ENCODE data around the gene HNRNPDL.
"Not testable (repeated sequence)": the region's sequence is repeated elsewhere in the genome, so short reads cannot be mapped to it uniquely, and the experiment has no call there.

HNRNPDL gene

GRCh38 chr4:82430193-82430963 is at the start of gene HNRNPDL, which contains the start of gene ENOPH1:
Gene HNRNPDL, minus strand, starts transcription at chr4:82430462. Its CDS starts 772 bp downstream, at chr4:82429690.
Gene ENOPH1, plus strand, starts transcription at chr4:82430590. Its CDS starts 240 bp downstream, at chr4:82430830.
- no peaks in the 10 kb centered on the region for H3K9me3 ChIP-seq (ENCODE audit: control insufficient read depth, low read depth, low read length)
- peak within 1 kb of the TSS; percentile 100 for H3K9ac ChIP-seq (ENCODE audit: low read length)
- H3K27me3 ChIP-seq (ENCODE audit: control insufficient read depth, insufficient read depth, low read length): no peaks in the 10 kb centered on the region
- peak within 1 kb of the TSS; percentile 93 for H3K4me3 ChIP-seq (ENCODE audit: low read length)
- H3K4me1 ChIP-seq (ENCODE audit: control insufficient read depth, low read depth, low read length): peaks cover 12% of the 10 kb centered on the region
- peak within 1 kb of the TSS; percentile 87 for H3K27ac ChIP-seq (ENCODE audit: low read length)
- peaks cover 36% of the 10 kb centered on the region for H3K36me3 ChIP-seq (ENCODE audit: control insufficient read depth, low read depth, low read length)

GRCh38 chr4:82479562-82479961 is 49.3 kb upstream of the HNRNPDL start:
- no peaks in the 10 kb centered on the region for H3K36me3 ChIP-seq (ENCODE audit: control insufficient read depth, low read depth, low read length)
- peaks cover 5% of the 10 kb centered on the region for H3K4me1 ChIP-seq (ENCODE audit: control insufficient read depth, low read depth, low read length)
- no peak overlapping the region for H3K27ac ChIP-seq (ENCODE audit: low read length)
- no peak overlapping the region for H3K9ac ChIP-seq (ENCODE audit: low read length)
- no peaks in the 10 kb centered on the region for H3K9me3 ChIP-seq (ENCODE audit: control insufficient read depth, low read depth, low read length)
- H3K27me3 ChIP-seq (ENCODE audit: control insufficient read depth, insufficient read depth, low read length): no peaks in the 10 kb centered on the region
- no peak overlapping the region for H3K4me3 ChIP-seq (ENCODE audit: low read length)

GRCh38 chr4:82477469-82477868 is 47.2 kb upstream of the HNRNPDL start:
- not testable (repeated sequence) for H3K4me3 ChIP-seq (ENCODE audit: low read length); H3K27me3 ChIP-seq (ENCODE audit: control insufficient read depth, insufficient read depth, low read length); H3K9ac ChIP-seq (ENCODE audit: low read length); H3K4me1 ChIP-seq (ENCODE audit: control insufficient read depth, low read depth, low read length); H3K36me3 ChIP-seq (ENCODE audit: control insufficient read depth, low read depth, low read length); H3K27ac ChIP-seq (ENCODE audit: low read length); H3K9me3 ChIP-seq (ENCODE audit: control insufficient read depth, low read depth, low read length)

GRCh38 chr4:82475931-82476330 is 45.7 kb upstream of the HNRNPDL start:
- H3K27ac ChIP-seq (ENCODE audit: low read length); H3K27me3 ChIP-seq (ENCODE audit: control insufficient read depth, insufficient read depth, low read length); H3K9ac ChIP-seq (ENCODE audit: low read length); H3K9me3 ChIP-seq (ENCODE audit: control insufficient read depth, low read depth, low read length); H3K4me3 ChIP-seq (ENCODE audit: low read length); H3K36me3 ChIP-seq (ENCODE audit: control insufficient read depth, low read depth, low read length); H3K4me1 ChIP-seq (ENCODE audit: control insufficient read depth, low read depth, low read length): not testable (repeated sequence)

- Histone ChIP-seq H3K9ac (ENCODE audit: low read length) (no peak overlapping the region), H3K27me3 (ENCODE audit: control insufficient read depth, insufficient read depth, low read length) (no peaks in the 10 kb centered on the region), H3K27ac (ENCODE audit: low read length) (no peak overlapping the region), H3K36me3 (ENCODE audit: control insufficient read depth, low read depth, low read length) (no peaks in the 10 kb centered on the region), H3K9me3 (ENCODE audit: control insufficient read depth, low read depth, low read length) (no peaks in the 10 kb centered on the region), H3K4me1 (ENCODE audit: control insufficient read depth, low read depth, low read length) (peaks cover 5% of the 10 kb centered on the region), H3K4me3 (ENCODE audit: low read length) (no peak overlapping the region)
These were observed 43.4 kb upstream of the HNRNPDL start for GRCh38 chr4:82473621-82474164.

GRCh38 chr4:82473080-82473479 is 42.8 kb upstream of the HNRNPDL start:
- H3K36me3 ChIP-seq (ENCODE audit: control insufficient read depth, low read depth, low read length); H3K27me3 ChIP-seq (ENCODE audit: control insufficient read depth, insufficient read depth, low read length); H3K9me3 ChIP-seq (ENCODE audit: control insufficient read depth, low read depth, low read length); H3K9ac ChIP-seq (ENCODE audit: low read length); H3K4me3 ChIP-seq (ENCODE audit: low read length); H3K4me1 ChIP-seq (ENCODE audit: control insufficient read depth, low read depth, low read length); H3K27ac ChIP-seq (ENCODE audit: low read length): not testable (repeated sequence)

GRCh38 chr4:82469791-82470345 is 39.6 kb upstream of the HNRNPDL start:
- H3K36me3 ChIP-seq (ENCODE audit: control insufficient read depth, low read depth, low read length): no peaks in the 10 kb centered on the region
- H3K9me3 ChIP-seq (ENCODE audit: control insufficient read depth, low read depth, low read length): no peaks in the 10 kb centered on the region
- no peak overlapping the region for H3K4me3 ChIP-seq (ENCODE audit: low read length)
- no peak overlapping the region for H3K27ac ChIP-seq (ENCODE audit: low read length)
- H3K9ac ChIP-seq (ENCODE audit: low read length): no peak overlapping the region
- no peaks in the 10 kb centered on the region for H3K27me3 ChIP-seq (ENCODE audit: control insufficient read depth, insufficient read depth, low read length)
- H3K4me1 ChIP-seq (ENCODE audit: control insufficient read depth, low read depth, low read length): no peaks in the 10 kb centered on the region

GRCh38 chr4:82467471-82467870 is 37.2 kb upstream of the HNRNPDL start:
- no peaks in the 10 kb centered on the region for H3K27me3 ChIP-seq (ENCODE audit: control insufficient read depth, insufficient read depth, low read length)
- peaks cover 4% of the 10 kb centered on the region for H3K4me1 ChIP-seq (ENCODE audit: control insufficient read depth, low read depth, low read length)
- H3K36me3 ChIP-seq (ENCODE audit: control insufficient read depth, low read depth, low read length): peaks cover 9% of the 10 kb centered on the region
- no peak overlapping the region for H3K27ac ChIP-seq (ENCODE audit: low read length)
- H3K9me3 ChIP-seq (ENCODE audit: control insufficient read depth, low read depth, low read length): no peaks in the 10 kb centered on the region
- H3K9ac ChIP-seq (ENCODE audit: low read length): no peak overlapping the region
- no peak overlapping the region for H3K4me3 ChIP-seq (ENCODE audit: low read length)

GRCh38 chr4:82463221-82463620 is 33.0 kb upstream of the HNRNPDL start:
- Histone ChIP-seq H3K9ac (ENCODE audit: low read length) (no peak overlapping the region), H3K4me1 (ENCODE audit: control insufficient read depth, low read depth, low read length) (peaks cover 4% of the 10 kb centered on the region), H3K27ac (ENCODE audit: low read length) (no peak overlapping the region), H3K36me3 (ENCODE audit: control insufficient read depth, low read depth, low read length) (peaks cover 42% of the 10 kb centered on the region), H3K9me3 (ENCODE audit: control insufficient read depth, low read depth, low read length) (no peaks in the 10 kb centered on the region), H3K4me3 (ENCODE audit: low read length) (no peak overlapping the region), H3K27me3 (ENCODE audit: control insufficient read depth, insufficient read depth, low read length) (no peaks in the 10 kb centered on the region)

GRCh38 chr4:82462415-82462831 is 32.2 kb upstream of the HNRNPDL start:
- H3K9ac ChIP-seq (ENCODE audit: low read length): no peak overlapping the region
- H3K4me1 ChIP-seq (ENCODE audit: control insufficient read depth, low read depth, low read length): peaks cover 4% of the 10 kb centered on the region
- no peak overlapping the region for H3K27ac ChIP-seq (ENCODE audit: low read length)
- H3K9me3 ChIP-seq (ENCODE audit: control insufficient read depth, low read depth, low read length): no peaks in the 10 kb centered on the region
- no peak overlapping the region for H3K4me3 ChIP-seq (ENCODE audit: low read length)
- peaks cover 50% of the 10 kb centered on the region for H3K36me3 ChIP-seq (ENCODE audit: control insufficient read depth, low read depth, low read length)
- no peaks in the 10 kb centered on the region for H3K27me3 ChIP-seq (ENCODE audit: control insufficient read depth, insufficient read depth, low read length)

GRCh38 chr4:82461710-82462109 is 31.4 kb upstream of the HNRNPDL start:
- peaks cover 57% of the 10 kb centered on the region for H3K36me3 ChIP-seq (ENCODE audit: control insufficient read depth, low read depth, low read length)
- H3K4me1 ChIP-seq (ENCODE audit: control insufficient read depth, low read depth, low read length): peaks cover 4% of the 10 kb centered on the region
- H3K9ac ChIP-seq (ENCODE audit: low read length): no peak overlapping the region
- H3K4me3 ChIP-seq (ENCODE audit: low read length): no peak overlapping the region
- H3K27ac ChIP-seq (ENCODE audit: low read length): no peak overlapping the region
- H3K27me3 ChIP-seq (ENCODE audit: control insufficient read depth, insufficient read depth, low read length): no peaks in the 10 kb centered on the region
- H3K9me3 ChIP-seq (ENCODE audit: control insufficient read depth, low read depth, low read length): no peaks in the 10 kb centered on the region

GRCh38 chr4:82458729-82459128 is 28.5 kb upstream of the HNRNPDL start:
- no peak overlapping the region for H3K27ac ChIP-seq (ENCODE audit: low read length)
- H3K27me3 ChIP-seq (ENCODE audit: control insufficient read depth, insufficient read depth, low read length): no peaks in the 10 kb centered on the region
- peaks cover 78% of the 10 kb centered on the region for H3K36me3 ChIP-seq (ENCODE audit: control insufficient read depth, low read depth, low read length)
- H3K4me3 ChIP-seq (ENCODE audit: low read length): no peak overlapping the region
- H3K4me1 ChIP-seq (ENCODE audit: control insufficient read depth, low read depth, low read length): peaks cover 4% of the 10 kb centered on the region
- H3K9ac ChIP-seq (ENCODE audit: low read length): no peak overlapping the region
- no peaks in the 10 kb centered on the region for H3K9me3 ChIP-seq (ENCODE audit: control insufficient read depth, low read depth, low read length)

Data from iPS-18a (cell line).